SK-N-SH (cell line): ENCODE measurements around the gene SLC16A10.

Experiments
- EP300 ChIP-seq, 2 experiments: IDR thresholded peaks; 2 replicates each; pipeline versions ENCODE4 v1.4.0 to v1.6.1; 2012; ENCODE audit warnings: borderline replicate concordance in 1 of 2, low read depth in 1 of 2, low read length in 1 of 2
- EZH2phosphoT487 ChIP-seq: fragments of 200-600 bp; sonication (generic); IDR thresholded peaks from 2 replicates; pipeline ENCODE4 v1.6.1; 2017; ENCODE audit warnings: low read depth, mixed run types, mild to moderate bottlenecking, antibody characterized with exemption, moderate library complexity, borderline replicate concordance
- FOSL2 ChIP-seq: IDR thresholded peaks from 2 replicates; pipeline ENCODE4 v1.4.0; 2012; ENCODE audit warnings: low read depth, mild to moderate bottlenecking, moderate library complexity, borderline replicate concordance
- GABPA ChIP-seq: IDR thresholded peaks from 2 replicates; pipeline ENCODE4 v1.4.0; 2012; ENCODE audit warnings: low read depth, mild to moderate bottlenecking
- JUND ChIP-seq: IDR thresholded peaks from 2 replicates; pipeline ENCODE4 v1.4.0; 2012
- MAX ChIP-seq: IDR thresholded peaks from 2 replicates; pipeline ENCODE4 v1.4.0; 2012; ENCODE audit warnings: low read depth
- PBX3 ChIP-seq: IDR thresholded peaks from 2 replicates; pipeline ENCODE4; 2012
- POLR2AphosphoS5 ChIP-seq: IDR thresholded peaks from 2 replicates; pipeline ENCODE4 v1.6.1; 2012; ENCODE audit warnings: low read depth, low read length
- RAD21 ChIP-seq: IDR thresholded peaks from 2 replicates; pipeline ENCODE4 v1.6.1; 2012; ENCODE audit warnings: mild to moderate bottlenecking, low read length
- REST ChIP-seq: IDR thresholded peaks from 2 replicates; pipeline ENCODE4 v1.6.1; 2012; ENCODE audit warnings: mild to moderate bottlenecking, low read depth, low read length, moderate library complexity
- TAF1 ChIP-seq: IDR thresholded peaks from 2 replicates; pipeline ENCODE4 v1.6.1; 2012; ENCODE audit warnings: low read depth, mild to moderate bottlenecking, low read length, moderate library complexity, borderline replicate concordance
- TCF12 ChIP-seq: IDR thresholded peaks from 2 replicates; pipeline ENCODE4 v1.4.0; 2012
- TF ChIP-seq, protein P1 (sequence below): fragments of 200-600 bp; sonication (generic); IDR thresholded peaks from 2 replicates; pipeline ENCODE4 v1.6.1; 2017; ENCODE audit warnings: antibody characterized with exemption, mild to moderate bottlenecking, moderate library complexity
- TF ChIP-seq, protein P2 (sequence below): IDR thresholded peaks from 2 replicates; pipeline ENCODE4 v1.4.0; 2012; ENCODE audit warnings: low read depth, borderline replicate concordance

DNA sequence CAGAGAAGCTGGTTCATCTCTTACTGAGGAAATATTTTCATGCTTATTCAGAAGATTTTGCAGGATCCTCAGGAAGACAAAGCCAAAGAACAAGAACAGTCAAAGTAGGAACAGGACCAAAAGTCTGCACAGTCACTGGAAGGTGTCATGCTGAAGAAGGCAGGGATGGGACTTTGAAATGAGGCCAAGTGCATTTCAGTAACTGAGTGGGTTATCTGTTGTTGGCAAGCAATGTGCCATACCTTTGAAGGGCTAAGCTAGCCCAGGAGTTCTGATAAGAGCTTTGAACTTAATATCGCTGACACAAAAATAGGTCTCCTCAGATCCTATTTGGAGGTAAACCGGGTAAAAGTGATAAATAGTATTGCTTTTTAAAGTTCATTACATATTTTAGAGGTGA, 31.5 kb downstream of the SLC16A10 start:
- TF ChIP-seq, protein P1, sequence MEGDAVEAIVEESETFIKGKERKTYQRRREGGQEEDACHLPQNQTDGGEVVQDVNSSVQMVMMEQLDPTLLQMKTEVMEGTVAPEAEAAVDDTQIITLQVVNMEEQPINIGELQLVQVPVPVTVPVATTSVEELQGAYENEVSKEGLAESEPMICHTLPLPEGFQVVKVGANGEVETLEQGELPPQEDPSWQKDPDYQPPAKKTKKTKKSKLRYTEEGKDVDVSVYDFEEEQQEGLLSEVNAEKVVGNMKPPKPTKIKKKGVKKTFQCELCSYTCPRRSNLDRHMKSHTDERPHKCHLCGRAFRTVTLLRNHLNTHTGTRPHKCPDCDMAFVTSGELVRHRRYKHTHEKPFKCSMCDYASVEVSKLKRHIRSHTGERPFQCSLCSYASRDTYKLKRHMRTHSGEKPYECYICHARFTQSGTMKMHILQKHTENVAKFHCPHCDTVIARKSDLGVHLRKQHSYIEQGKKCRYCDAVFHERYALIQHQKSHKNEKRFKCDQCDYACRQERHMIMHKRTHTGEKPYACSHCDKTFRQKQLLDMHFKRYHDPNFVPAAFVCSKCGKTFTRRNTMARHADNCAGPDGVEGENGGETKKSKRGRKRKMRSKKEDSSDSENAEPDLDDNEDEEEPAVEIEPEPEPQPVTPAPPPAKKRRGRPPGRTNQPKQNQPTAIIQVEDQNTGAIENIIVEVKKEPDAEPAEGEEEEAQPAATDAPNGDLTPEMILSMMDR, result no peak
- TF ChIP-seq EZH2phosphoT487 (no peak), RAD21 (no peak), FOSL2 (no peak), GABPA (no peak), TAF1 (no peak), PBX3 (no peak), REST (no peak), MAX (no peak), POLR2AphosphoS5 (no peak), JUND (no peak), EP300 (IDR thresholded peaks at IDR 0.05; ENCODE audit: borderline replicate concordance in 1 of 2, low read depth in 1 of 2, low read length in 1 of 2) (no peak), TCF12 (no peak)
- TF ChIP-seq, protein P2, sequence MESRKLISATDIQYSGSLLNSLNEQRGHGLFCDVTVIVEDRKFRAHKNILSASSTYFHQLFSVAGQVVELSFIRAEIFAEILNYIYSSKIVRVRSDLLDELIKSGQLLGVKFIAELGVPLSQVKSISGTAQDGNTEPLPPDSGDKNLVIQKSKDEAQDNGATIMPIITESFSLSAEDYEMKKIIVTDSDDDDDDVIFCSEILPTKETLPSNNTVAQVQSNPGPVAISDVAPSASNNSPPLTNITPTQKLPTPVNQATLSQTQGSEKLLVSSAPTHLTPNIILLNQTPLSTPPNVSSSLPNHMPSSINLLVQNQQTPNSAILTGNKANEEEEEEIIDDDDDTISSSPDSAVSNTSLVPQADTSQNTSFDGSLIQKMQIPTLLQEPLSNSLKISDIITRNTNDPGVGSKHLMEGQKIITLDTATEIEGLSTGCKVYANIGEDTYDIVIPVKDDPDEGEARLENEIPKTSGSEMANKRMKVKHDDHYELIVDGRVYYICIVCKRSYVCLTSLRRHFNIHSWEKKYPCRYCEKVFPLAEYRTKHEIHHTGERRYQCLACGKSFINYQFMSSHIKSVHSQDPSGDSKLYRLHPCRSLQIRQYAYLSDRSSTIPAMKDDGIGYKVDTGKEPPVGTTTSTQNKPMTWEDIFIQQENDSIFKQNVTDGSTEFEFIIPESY, result no peak
